H1 (cell line): ENCODE measurements around the gene IL17REL. TPM values are rescaled to one million over a fixed set of nuclear protein-coding genes. Genes with fewer than 3 reads are reported as not detected.

Experiments
- BCL11A ChIP-seq, 2 experiments: IDR thresholded peaks; one replicate each; pipeline ENCODE4 v1.6.1; 2011; ENCODE audit warnings: low read depth in 2 of 2, low read length in 2 of 2, mild to moderate bottlenecking in 2 of 2
- CTCF ChIP-seq, 3 experiments: IDR thresholded peaks; 1 replicate in 2 of 3; 2 replicates in 1 of 3; pipeline versions ENCODE4 v1.5.1 to v1.6.1; 2011; ENCODE audit warnings: low read length in 3 of 3, mild to moderate bottlenecking in 3 of 3, inconsistent platforms in 2 of 3, low read depth in 1 of 3, moderate library complexity in 1 of 3; ENCODE audit not compliant: insufficient read depth in 1 of 3; ENCODE audit errors: control extremely low read depth in 1 of 3
- FOSL1 ChIP-seq: IDR thresholded peaks from 2 replicates; pipeline ENCODE4 v1.6.1; 2011; ENCODE audit warnings: mild to moderate bottlenecking, low read depth, low read length, moderate library complexity; ENCODE audit not compliant: insufficient read depth
- SIX5 ChIP-seq: IDR thresholded peaks from 2 replicates; pipeline ENCODE4 v1.6.1; 2011; ENCODE audit warnings: mild to moderate bottlenecking, low read depth, low read length
- SP4 ChIP-seq: IDR thresholded peaks from 2 replicates; pipeline ENCODE4 v1.6.1; 2012; ENCODE audit warnings: low read length, inconsistent platforms
- TEAD4 ChIP-seq: IDR thresholded peaks from 2 replicates; pipeline ENCODE4 v1.6.1; 2012; ENCODE audit warnings: low read depth, low read length, inconsistent platforms, mixed read lengths
- polyA plus RNA-seq, 7 experiments: library from polyadenylated mRNA; depleted of rRNA in 3 of 7; stranded (reverse) in 5 of 7; unstranded in 2 of 7; fragments of >200 nt in 5 of 7; fragments of 200-250 nt in 2 of 7; gene quantifications; 1 replicate in 5 of 7; 2 replicates in 1 of 7; 4 replicates in 1 of 7; pipeline versions ENCODE4 v1.2.1 to v1.2.3, GENCODE V29; 2011 to 2013; ENCODE audit warnings: missing spikeins in 2 of 7, mixed read lengths in 2 of 7
- total RNA-seq: library from RNA; stranded (reverse); fragmentation: NEBNext Ultra II Directional; extraction: Animal tissue kit (Norgen Biotek cat#: 25700); gene quantifications from 2 replicates; pipeline ENCODE4 v1.2.1, GENCODE V29; 2021

IL17REL gene
- total and polyA plus RNA-seq, 2 of the 8 experiments (the other 6 are each of a cell fraction or from before 2014, with no cell fraction given), result 0.15 to 0.20 TPM

DNA sequence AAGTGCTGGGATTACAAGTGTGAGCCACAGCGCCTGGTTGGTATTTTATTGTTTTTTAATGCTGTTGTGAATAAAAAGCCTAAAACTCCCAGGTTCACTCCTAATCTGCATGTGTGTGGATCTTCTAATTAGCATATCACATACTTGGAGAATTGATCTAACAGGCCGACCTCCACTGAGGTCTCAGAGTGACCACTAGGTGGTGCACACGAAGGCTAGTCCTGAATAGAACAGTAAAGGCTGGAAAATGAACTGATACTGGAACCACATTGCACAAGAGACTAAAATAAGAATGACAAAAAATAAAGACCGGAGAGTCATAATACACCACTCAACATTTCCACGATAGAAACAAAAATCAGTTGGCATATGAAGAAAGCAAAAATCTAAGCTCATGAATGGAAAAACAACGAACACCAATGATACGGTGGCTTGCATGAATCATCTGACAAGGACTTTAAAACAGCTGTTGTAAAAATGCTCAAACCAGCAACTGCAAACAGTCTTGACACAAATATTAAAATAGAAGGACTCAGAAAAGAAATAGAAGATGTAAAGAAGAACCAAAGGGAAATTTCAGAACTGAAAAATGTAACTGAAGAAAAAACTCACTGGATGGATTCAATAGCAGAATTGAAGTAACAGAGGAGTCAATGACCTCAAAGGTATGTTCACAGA is 32.8 kb downstream of the IL17REL start (continued):
- TF ChIP-seq CTCF (IDR thresholded peaks at IDR 0.05; ENCODE audit: control extremely low read depth in 1 of 3, insufficient read depth in 1 of 3, low read depth in 1 of 3, low read length in 3 of 3) (peak; percentile 47 to 90 (median 57)), SIX5 (no peak), TEAD4 (peak; percentile 35; the same call in 1 of the 2 replicates), FOSL1 (no peak), BCL11A (IDR thresholded peaks at IDR 0.05; ENCODE audit: low read depth in 2 of 2, low read length in 2 of 2) (no peak), SP4 (no peak)
